ENCODE data around the gene FSCN2. TPM values are rescaled to one million over a fixed set of nuclear protein-coding genes. Genes with fewer than 3 reads are reported as not detected.
"Not testable (repeated sequence)": the region's sequence is repeated elsewhere in the genome, so short reads cannot be mapped to it uniquely, and the experiment has no call there.

The FSCN2 gene
- polyA plus RNA-seq, 3 donors = 1.2 to 2.5 (median 1.6) TPM

- DNase-seq = no peak
These were observed 1.3 kb upstream of the FSCN2 start for GRCh38 chr17:81526662-81527571.

- no peak for DNase-seq
These were observed 140 bp downstream of the FSCN2 start for GRCh38 chr17:81528384-81528650.

GRCh38 chr17:81528651-81529436 lies 667 bp downstream of the FSCN2 start:
- DNase-seq = no peak

DNA sequence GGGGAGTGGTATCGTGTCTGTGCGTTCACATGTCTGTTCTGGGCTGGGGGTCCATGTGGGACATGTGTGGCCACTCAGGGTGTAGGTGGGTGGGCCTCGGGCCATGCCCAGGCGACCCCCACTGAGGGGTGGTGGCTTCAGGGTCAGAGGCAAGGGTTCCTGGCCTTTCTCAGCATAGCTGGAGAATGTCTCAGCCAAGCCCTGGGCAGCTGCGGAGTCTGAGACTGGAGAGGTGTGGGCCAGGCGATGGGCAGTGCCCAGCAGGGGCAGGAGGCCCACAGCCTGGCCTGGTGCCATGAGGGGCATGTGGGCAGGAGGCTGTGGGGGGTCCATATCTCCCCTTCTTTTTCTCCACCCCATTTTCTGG lies 1.2 kb downstream of the FSCN2 start:
- no peak for DNase-seq

GRCh38 chr17:81531013-81531412 lies 2.8 kb downstream of the FSCN2 start:
- not testable (repeated sequence) for DNase-seq

DNA sequence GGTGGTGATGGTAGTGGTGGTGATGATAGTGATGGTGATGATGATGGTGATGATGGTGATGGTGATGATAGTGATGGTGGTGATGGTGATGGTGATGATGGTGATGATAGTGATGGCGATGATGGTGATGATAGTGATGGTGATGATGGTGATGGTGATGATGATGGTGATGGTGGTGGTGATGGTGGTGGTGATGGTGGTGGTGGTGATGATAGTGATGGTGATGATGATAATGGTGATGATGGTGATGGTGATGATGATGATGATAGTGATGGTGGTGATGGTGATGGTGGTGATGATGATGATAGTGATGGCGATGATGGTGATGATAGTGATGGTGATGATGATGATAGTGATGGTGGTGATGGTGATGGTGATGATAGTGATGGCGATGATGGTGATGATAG lies 3.8 kb downstream of the FSCN2 start:
- not testable (repeated sequence) for DNase-seq

- no peak for DNase-seq
These were observed 4.5 kb downstream of the FSCN2 start for GRCh38 chr17:81532490-81533287.

DNA sequence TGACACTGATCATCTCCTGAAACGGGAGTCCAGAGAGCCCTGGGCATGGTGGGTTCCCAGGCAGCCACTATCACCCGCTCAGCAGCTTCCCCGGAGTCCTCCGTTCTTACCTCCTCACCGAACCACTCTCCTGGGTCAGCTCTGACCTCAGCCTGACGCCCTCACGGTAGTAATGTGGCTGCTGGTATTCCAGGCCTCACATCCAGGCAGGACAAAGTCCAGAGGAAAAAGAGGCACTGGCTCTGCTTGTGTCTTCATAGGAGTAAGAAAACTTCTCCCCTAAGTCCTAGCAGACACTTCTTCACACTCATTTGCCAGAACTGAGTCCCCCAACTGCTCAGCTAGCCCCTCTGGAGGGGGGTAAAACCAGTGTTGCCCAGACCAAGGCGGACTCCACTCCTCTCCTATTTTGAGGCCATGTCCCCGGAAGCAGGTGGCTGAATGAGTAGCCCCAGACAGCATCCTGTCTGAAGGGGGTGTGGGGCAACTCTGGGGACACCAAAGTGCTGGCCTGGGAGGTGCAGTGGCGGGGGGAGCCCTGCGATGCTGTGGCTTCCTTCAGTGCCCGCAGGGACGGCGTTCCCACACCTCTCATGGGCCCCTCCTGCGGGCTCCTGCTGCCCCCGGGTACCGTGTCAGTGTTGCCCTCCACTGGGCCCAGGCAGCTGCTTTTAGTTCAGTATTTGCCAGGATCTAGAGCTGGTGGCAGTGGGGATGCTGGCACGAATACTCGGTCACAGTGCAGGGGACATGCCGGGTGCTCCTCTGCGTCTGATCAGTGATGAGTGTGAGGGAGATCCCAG lies 5.4 kb downstream of the FSCN2 start:
- DNase-seq = no peak

DNA sequence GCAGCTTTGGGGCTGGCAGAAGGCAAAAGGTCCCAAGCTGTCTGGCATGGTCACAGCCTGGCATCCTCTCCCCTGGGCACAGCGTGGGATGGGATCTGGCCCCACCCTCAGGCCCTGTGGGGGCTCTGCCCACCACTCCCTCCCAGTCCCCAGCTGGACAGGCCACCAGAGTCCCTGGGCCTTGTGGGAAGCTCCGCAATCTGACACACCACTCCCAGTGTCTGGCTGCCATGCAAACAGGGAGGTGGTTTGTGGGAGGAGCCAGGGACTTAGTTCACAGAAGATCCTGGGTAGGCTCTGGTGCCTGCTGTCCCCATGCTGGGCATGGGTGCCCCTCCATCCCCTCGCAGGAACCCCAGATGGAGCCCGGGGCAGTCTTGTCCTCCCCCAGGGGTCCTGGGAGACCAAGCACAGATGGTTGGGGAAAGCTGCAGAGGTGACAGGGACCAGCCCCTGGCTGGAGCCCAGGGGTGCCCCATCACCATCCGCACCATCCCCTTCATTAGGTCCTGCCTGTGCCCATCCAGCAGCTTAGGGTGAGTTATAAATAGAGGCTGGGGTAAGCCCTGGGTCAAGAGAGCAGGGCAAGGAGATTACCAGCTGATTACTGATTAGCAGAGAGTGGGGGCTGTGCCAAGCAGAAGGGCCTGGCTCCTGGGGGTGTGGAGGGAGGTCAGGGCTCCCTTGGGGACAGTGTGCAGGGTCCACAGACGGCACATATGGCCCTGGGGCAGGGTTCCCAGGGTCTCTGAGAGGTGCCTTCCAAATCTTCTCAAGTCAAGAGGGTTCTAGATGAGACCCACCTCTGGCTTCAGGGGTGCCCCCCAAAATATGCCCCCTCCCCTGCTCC lies 6.2 kb downstream of the FSCN2 start:
- no peak for DNase-seq

DNA sequence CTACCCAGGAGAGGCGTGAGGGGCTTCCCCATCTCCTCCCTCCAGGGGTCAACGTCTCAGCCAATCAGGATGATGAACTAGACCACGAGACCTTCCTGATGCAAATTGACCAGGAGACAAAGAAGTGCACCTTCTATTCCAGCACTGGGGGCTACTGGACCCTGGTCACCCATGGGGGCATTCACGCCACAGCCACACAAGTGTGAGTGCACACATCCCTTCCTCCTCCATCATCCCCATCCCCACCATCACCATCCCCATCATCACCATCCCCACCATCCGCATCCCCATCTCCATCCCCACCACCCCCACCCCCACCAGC lies 6.8 kb downstream of the FSCN2 start:
- no peak for DNase-seq

DNA sequence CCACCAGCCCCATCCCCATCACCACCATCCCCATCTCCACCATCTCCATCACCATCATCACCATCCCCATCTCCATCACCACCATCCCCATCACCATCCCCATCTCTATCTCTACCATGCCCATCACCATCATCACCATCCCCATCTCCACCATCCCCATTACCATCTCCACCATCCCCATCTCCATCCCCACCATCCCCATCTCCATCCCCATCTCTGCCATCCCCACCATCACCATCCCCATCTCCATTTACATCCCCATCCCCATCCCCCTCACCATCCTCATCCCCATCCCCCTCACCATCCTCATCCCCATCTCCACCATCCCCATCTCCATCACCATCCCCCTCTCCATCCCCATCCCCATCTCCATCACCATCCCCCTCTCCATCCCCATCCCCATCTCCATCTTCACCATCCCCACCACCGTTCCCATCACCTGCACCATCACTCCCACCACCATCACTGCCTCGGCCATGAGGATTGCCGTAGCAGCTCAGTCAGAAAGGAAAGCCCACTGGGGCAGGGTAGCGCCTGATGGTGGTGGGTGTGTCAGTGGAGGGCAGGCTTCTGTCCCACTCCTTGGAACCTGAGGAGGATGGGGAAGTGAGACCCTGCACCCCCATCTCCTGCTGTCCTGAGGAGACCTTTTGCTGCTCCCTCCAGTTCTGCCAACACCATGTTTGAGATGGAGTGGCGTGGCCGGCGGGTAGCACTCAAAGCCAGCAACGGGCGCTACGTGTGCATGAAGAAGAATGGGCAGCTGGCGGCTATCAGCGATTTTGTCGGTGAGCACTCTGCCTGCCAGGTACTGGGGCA lies 7.5 kb downstream of the FSCN2 start:
- no peak for DNase-seq

DNA sequence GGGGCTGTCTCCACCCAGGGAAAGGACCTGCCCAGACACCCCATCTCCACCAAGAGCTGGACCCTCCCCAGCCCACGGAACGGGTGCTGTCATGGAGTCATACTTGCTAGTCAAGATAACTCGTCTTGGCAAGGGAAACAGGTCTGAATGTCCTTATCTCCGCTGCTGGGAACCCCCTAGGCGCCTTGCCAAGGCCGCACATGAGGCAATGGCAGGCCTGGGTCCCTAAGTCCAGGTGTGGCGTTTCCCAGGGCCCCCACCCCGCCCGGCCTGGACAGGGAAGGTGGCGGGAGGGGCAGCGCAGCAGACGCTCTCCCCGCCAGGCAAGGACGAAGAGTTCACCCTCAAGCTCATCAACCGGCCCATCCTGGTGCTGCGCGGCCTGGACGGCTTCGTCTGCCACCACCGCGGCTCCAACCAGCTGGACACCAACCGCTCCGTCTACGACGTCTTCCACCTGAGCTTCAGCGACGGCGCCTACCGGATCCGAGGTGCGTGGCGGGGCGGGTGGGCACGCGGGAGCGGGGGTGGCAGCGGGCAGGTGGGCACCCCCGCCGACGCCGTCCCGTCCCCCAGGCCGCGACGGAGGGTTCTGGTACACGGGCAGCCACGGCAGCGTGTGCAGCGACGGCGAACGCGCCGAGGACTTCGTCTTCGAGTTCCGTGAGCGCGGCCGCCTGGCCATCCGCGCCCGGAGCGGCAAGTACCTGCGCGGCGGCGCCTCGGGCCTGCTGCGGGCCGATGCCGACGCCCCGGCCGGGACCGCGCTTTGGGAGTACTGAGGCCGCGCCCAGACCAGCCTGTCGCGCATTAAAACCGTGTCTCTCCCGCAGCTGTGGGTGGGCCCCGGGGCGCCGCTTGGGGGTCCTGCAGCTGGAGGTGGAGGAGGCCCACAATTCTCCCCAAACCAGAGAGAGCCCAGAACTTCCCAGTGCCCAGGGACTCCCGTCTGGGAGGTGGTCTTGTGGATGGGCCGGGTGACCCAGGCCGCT lies 8.4 kb downstream of the FSCN2 start:
- no peak for DNase-seq

DNA sequence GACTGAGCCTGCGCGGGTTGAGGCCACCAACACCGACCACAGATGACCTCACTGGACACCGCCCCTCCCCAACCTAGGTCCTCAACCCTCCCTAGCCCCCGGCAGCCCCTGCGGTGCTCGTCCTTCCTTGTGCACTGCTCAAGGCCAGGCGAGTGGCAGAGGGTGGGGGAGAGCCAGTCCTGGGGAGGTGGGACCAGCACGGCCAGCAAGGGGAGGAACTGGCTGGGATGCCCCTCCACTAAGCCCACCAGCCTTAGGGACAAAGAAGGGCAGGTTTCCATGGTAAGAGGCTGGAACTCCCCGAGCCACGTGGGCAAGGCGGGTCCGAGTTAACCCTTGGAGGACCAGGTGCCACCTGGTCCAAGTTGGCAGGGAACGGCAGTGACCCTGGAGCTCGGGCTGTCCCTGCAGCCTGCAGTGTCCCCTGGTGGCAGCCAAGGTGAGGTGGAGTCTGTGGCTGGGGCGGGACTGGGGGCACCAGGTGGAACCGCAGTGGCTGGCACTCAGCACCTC lies 9.2 kb downstream of the FSCN2 start:
- no peak for DNase-seq

GRCh38 chr17:81537856-81538555 lies 9.8 kb downstream of the FSCN2 start:
- no peak for DNase-seq

DNA sequence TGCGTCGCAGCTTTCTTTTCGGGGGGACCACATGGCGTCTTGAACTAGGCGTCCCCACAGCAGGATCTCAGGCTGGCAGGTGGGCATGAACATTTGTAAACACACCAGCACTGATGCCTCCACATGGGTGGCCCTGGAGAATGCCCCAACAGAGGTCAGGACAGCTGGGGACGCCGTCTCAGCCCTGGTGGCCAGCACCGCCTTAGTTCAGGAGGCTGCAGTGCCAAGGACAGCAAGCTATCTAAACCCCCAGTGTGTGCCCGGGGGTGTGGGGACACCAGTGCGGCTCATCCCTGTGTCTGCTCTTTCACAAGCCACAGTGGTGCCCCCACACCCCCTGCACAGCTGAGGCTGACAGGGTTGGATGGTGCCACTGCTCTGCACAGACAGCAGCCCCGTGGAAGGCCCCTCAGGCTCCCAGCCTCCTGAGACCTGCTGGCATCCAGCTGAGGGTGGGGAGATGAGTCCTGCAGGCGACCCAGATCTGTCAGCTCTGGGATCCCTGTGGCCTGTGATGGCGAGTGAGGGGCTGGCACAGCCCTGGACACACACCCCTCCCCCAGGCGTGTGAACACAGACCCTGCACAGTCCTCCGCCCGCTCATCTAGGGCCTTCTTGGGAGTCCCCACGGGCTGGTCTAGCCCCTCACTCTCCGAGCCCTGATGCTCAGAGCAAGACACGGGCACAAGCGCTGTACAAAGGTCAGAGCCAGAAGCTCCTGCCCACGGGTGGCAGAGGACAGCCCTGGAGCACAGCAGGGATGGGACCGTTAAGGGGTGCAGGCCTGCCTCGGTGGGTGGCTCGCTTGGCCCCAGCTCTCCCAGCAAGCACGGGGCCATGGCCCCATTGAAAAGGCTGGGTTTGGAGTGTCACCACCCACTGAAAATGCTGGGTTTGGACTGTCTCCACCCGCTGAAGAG lies 10.7 kb downstream of the FSCN2 start:
- DNase-seq = no peak

GRCh38 chr17:81539571-81539900 lies 11.4 kb downstream of the FSCN2 start:
- DNase-seq = no peak
